Embryonic facial prominence (tissue), 1 donor: ENCODE results near the gene SH3RF3.
A peak's percentile ranks its signal among the peaks of the same experiment; 100 is the strongest.

Experiments used
- DNase-seq: peaks from one replicate; pipeline ENCODE4 v3.0.0-alpha.2; 2016; ENCODE audit errors: extremely low spot score

Gene SH3RF3

DNA sequence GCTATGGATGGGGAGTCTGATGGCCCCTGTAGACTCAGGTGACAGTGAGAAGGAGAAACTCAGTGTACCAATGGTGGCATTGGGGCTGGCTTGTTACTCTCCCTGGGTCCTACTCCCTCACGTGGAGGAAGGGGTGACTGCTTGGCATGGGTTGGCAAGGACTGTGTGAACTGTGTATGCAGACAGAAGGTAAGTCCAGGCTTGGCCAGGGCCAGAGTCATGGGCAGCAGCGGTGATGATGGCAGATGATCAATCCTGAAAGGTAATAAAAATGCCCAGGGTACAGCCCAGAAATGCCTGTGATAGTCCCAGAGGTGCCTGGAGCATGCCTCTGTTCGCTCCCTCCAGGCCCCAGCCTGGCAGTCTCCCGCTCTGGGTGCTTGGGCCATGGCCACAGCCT is 153.9 kb downstream of the SH3RF3 start:
- no peak for DNase-seq

DNA sequence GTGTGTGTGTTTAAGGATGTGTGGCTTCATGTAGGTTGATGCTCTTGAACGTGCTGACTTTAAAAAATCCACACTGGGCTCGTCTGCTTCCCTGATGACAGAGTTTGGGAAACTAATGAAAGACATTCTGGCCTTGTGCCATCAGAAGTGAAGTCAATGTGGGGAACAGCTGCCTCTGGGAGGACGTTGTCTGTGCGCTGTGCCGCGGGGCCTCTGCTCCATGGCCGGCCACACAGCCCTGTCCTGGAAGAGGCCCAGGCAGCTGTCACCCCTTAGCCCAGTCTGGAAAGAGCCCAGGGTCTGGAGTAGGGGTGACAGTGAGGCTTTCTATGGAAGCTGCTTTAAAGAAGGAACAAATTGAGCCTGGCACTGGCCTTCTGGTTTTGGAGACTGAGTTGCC is 155.8 kb downstream of the SH3RF3 start:
- peak; percentile 30 for DNase-seq

DNA sequence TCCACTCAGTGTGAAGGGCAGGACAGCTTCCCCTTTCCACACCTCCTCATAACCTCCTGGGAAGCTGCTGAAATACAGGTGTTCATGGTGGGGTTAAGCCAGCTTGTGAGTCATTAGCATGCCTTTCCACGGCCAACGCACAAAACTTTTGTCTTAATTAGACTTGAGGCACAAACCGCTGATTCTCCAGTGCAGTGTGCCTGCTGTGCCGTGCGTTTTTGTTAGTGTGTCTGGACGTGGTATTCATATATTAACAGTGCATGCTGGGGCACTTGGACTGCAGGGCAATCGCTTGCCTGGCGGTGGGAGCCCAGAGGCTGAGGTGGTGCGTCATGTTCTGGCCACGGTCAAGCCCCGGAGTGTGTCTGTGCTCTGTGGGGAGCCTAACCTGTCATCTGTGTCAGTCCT is 156.2 kb downstream of the SH3RF3 start:
- DNase-seq = no peak

DNA sequence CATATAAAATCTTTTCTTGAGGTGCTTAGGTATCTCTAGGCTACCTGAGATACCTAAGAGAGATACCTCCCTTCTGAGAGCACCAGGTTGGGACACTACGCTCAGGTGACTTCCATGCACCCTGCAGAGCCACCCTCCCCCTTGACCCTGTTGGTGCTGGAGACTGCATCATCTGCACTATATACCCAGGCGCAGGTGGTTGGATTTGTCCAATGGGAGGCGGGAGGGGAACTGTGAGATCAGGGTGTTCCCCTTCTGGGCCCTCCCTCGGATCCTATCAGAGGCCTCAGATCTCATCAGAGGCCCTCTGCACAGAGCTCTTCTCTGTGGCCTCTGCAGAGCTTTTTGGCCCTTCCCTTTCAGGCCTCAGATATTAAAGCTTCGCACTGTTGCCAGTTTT is 158.4 kb downstream of the SH3RF3 start:
- no peak for DNase-seq

- DNase-seq = no peak
These were observed 158.8 kb downstream of the SH3RF3 start for GRCh38 chr2:109287838-109288237.

DNA sequence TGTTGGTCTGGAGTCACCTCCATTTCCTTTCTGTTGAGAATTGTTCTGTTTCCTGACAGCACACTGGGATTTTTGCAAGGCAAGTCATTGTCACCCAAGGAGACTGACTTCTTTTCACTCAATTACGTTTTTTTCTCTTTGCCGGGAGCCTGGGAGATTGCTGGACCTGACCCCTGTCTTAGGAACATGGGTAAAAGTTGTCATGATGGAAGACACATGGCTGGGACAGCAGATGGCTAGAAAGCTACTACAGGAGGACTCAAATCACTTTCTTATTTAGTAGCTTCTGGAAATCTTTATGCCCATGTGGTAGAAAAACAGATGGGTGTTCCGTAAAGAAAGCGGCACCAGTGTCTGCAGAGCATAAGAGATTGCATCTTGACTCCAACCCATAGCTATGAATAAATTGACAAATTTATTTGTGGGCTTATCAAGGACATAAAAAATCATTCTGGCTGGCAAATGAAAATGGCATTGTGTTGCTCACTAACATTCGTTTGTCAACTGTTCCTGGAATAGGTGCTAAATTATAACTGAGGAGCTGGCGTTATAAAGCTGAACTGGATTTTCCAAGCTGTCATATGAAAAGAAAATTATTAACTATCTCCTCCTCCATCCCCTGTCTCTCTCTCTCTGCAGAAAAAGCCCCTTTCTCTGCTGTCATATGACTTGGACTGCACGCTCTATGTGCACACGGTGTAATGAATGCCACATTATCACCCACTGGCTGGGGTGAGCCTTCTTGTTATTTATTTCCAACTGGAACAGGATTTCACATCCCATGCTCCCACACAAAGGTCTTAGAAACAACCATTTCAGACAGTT is 159.8 kb downstream of the SH3RF3 start:
- DNase-seq = no peak

- no peak for DNase-seq
These were observed 160.7 kb downstream of the SH3RF3 start for GRCh38 chr2:109289504-109290222.

- DNase-seq = no peak
These were observed 162.1 kb downstream of the SH3RF3 start for GRCh38 chr2:109290887-109291643.

- no peak for DNase-seq
These were observed 163.4 kb downstream of the SH3RF3 start for GRCh38 chr2:109292386-109292785.

DNA sequence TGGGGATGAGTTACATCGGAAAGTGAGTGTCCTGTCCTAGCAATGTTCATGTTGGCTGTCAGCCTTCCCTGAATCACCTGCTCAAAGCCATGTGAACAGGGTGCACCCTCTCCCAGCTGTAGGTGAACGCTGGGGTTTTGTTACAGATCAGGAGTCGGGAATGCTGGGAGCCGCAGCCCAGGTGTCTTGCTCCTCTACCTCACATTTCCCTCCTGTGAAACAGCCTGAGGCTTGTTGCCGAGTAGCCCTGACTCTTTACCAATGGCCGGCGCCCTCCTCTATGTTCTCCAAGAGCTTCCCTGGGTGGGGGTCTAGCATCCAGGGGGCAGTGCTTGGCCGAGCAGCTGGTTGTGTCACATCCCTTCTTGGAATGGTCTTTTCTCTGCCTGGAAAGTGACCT is 164.7 kb downstream of the SH3RF3 start:
- no peak for DNase-seq

- no peak for DNase-seq
These were observed 165.5 kb downstream of the SH3RF3 start for GRCh38 chr2:109294523-109294922.

DNA sequence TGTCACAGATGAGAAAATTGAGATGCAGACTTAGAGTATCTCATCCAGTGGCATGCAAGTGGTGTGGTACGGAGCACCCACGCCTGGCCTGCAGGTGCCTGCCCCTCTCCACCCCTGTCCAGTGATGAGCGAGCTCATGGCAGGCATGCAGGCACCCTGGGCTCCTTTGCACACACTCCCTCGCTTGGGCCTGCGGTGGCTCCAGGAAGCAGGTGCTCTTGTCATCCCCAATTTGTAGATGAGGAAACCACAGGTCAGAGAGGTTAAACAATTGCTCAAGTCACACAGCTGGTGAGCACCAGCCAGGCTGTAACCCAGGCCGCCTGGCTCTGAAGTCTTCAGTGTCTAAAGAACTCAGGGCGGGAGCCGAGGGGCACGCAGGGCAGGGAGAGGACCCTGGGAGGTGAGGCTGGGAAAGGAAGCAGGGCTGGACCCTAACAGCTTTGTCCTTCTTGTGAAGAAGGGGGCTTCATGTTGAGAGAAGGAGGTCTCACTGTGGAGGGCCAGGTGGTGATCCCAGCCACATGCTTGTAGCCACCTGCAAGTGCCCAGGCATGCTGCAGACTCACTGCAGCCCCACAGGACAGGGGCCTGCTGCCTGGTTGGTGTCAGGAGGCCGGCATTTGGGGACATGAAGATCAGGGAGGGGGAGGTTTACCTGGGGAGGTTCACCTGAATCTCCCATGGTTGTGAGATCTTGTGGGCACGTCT is 166.2 kb downstream of the SH3RF3 start:
- DNase-seq = no peak

DNA sequence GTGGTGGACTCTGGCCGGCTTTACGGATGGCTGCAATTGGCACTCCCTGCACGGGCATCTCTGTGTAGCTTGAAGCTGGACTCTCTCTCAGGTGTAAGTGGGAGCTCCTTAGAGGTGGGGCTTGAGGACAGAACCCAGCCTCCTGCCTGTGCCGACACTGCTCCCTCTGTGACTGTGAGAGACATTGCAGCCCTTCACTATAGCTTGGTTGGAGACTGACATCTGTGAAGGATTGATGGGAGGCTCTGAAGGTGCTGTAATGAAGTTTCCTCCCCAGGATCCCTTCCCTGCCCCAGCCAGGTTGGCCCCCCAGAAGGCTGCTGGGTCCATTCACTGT is 166.7 kb downstream of the SH3RF3 start:
- no peak for DNase-seq

DNA sequence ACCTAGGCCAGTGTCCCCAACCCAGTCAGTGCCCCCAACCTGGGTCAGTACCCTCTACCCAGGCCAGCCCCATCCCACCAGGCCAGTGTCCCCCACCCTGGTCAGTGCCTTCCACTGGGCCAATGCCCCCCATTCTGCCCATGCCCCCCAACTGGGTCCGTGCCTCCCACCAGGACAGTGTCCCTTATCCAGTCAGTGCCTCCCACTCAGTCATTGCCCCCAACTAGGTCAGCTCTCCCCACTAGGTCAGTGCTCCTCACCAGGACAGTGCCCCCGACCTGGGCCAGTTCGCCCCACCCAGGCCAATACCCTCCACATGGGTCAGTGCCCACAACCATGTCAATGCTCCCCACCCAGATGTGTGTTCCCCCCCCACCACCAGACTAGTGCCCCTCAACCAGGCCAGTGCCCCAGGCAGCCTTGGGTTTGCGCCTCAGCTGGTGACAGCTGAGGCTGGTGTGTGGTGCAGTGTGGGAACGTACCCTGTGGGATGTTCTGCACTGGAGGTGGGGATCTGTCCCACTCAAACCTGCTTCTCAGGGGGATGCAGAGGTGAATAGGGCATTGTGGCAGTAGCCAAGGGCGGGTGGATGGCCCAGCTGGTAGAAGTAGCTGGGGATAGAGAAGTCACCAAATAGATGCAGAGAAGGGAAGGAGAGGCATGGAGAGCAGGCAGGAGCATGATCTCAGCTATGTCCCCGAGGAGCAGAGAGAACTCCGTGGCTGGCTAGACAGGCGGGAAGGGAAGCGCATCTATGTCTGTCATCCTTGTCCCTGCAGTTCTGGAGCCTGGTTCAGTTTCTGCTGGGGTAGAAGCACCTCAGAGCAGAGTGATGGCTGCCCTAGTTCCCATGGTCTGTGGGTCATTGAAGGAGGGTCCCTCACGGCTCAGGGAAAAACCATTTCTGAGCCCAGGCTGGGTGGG is 168.8 kb downstream of the SH3RF3 start:
- no peak for DNase-seq

DNA sequence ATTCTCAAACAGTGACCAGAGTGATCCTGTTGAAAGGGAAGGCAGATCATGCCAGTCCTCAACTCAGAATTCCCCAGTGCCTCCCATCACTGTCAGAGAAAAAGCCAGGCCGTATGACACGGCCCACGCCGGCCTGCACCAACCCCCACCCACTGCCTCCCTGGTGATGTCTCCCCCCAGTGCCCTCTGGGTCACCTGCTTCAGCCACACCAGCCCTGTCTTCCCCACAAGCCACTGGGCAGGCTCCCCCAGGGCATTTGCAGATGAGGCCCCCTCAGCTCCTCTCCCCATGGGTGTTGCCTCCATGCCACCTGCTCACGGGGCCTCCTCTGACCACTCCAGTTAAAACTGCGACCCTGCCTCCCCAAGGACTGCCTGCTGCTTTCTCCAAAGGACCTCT is 169.8 kb downstream of the SH3RF3 start:
- no peak for DNase-seq

DNA sequence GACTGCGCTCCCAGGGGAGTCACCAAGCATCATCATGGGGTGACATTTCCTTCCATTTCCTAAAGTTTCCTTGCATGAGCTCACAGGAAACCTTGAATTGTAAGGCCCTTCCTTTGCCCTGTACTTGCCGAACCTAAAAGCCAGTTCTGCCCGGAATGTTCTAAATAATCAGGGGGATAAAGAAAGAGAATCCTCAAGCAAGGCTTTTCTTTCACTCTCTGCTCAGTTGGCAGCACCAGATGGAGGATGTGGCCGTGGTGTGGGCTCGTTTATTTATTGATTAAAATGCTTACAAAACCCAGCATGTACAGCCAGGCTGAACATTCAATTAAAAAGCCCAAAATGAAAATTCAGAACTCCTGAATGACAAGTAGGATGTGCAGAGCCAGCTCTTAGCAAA is 170.5 kb downstream of the SH3RF3 start:
- no peak for DNase-seq

- no peak for DNase-seq
These were observed 171.6 kb downstream of the SH3RF3 start for GRCh38 chr2:109300582-109300981.

DNA sequence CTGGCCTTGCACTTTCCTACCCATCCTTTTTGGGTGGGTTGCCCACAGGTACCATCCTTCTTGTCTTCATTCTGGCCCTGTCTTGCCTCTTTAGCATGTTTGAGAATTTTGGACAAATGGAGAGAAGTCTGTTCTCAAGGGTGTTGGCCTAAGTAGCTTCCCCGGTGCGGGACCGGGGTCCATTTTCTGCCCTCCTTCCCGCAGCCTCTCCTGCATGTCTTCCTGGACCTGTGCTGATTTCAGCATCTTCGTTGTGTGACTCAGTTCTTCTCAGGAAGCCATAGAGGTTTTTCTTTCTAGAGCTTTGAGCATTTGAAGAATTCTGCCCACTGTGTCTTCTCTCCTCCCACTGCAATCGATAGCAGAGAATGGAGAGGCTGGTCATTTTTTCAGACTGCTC is 172.7 kb downstream of the SH3RF3 start:
- no peak for DNase-seq

- DNase-seq = no peak
These were observed 173.3 kb downstream of the SH3RF3 start for GRCh38 chr2:109302319-109302718.

DNA sequence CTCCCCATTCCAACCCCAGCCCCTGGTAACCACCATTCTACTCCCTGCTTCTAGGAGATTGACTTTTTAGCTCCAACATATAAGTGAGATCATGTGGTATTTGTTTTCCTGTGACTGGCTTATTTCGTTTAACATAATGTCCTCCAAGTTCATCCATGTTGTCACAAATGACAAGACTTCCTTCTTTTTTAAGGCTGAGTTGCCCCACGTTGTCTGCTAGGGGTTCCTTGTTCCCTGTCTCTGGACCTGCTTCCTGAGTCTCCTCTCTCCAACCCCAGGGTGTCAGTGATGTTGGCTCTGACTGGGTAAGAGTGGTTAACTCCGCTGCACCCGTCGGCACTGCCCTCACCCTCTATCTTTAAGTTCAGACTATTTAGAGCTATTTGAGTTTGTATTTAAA is 175.2 kb downstream of the SH3RF3 start:
- no peak for DNase-seq
